DND-41 (cell line): Measurements from ENCODE around the gene KCNJ1.
A peak's percentile ranks its signal among the peaks of the same experiment; 100 is the strongest.

Experiments used
- ATAC-seq: fragments of 200-7000 bp; cut with Tn5 transposase; 3 replicates; pipeline ENCODE4 v1.9.1; 2021; ENCODE audit warnings: low read depth; ENCODE audit not compliant: insufficient read depth
- DNase-seq: peaks from one replicate; pipeline ENCODE4 v3.0.0-alpha.2; 2020
- H2AFZ ChIP-seq: 2 replicates; pipeline ENCODE4 v1.6.0; 2012; ENCODE audit warnings: low read depth, low read length
- H3K27ac ChIP-seq: 2 replicates; pipeline ENCODE4 v1.5.1; 2012; ENCODE audit warnings: low read length, inconsistent platforms
- H3K27me3 ChIP-seq: fragments of 200-600 bp; sonication (generic); 2 replicates; pipeline ENCODE4 v1.6.0; 2012; ENCODE audit warnings: low read length, mild to moderate bottlenecking, inconsistent platforms; ENCODE audit not compliant: insufficient read depth, poor library complexity
- H3K36me3 ChIP-seq: 2 replicates; pipeline ENCODE4 v1.5.1; 2012; ENCODE audit warnings: low read length, inconsistent platforms; ENCODE audit not compliant: insufficient read depth
- H3K4me1 ChIP-seq: 2 replicates; pipeline ENCODE4 v1.5.1; 2012; ENCODE audit warnings: mild to moderate bottlenecking, low read length; ENCODE audit not compliant: insufficient read depth
- H3K4me2 ChIP-seq: 2 replicates; pipeline ENCODE4 v1.6.0; 2012; ENCODE audit warnings: mild to moderate bottlenecking, moderate library complexity, low read length, inconsistent platforms; ENCODE audit not compliant: insufficient read depth
- H3K4me3 ChIP-seq, 2 experiments: fragments of 200-600 bp in 1 of 2; shearing (Covaris generic) in 1 of 2; 2 replicates each; pipeline ENCODE4 v1.5.1; 2012 to 2016; ENCODE audit warnings: inconsistent platforms in 2 of 2, low read length in 2 of 2, mild to moderate bottlenecking in 2 of 2, low read depth in 1 of 2, moderate library complexity in 1 of 2
- H3K79me2 ChIP-seq: 2 replicates; pipeline ENCODE4 v1.6.0; 2012; ENCODE audit warnings: low read length, inconsistent platforms; ENCODE audit not compliant: insufficient read depth
- H3K9ac ChIP-seq: 2 replicates; pipeline ENCODE4 v1.6.0; 2012; ENCODE audit warnings: low read depth, mild to moderate bottlenecking, inconsistent platforms, low read length, moderate library complexity
- H3K9me3 ChIP-seq: 2 replicates; pipeline ENCODE4 v1.5.1; 2012; ENCODE audit warnings: low read length, moderate library complexity, mild to moderate bottlenecking, inconsistent platforms; ENCODE audit not compliant: insufficient read depth, severe bottlenecking
- H4K20me1 ChIP-seq: 2 replicates; pipeline ENCODE4 v1.6.0; 2012; ENCODE audit warnings: low read length; ENCODE audit not compliant: insufficient read depth
- EZH2 ChIP-seq: IDR thresholded peaks from 3 replicates; pipeline ENCODE4 v1.6.1; 2012; ENCODE audit warnings: borderline replicate concordance, low read depth, mild to moderate bottlenecking, moderate library complexity, low read length, inconsistent platforms; ENCODE audit not compliant: severe bottlenecking
- TF ChIP-seq, protein P1 (sequence below): IDR thresholded peaks from 2 replicates; pipeline ENCODE4 v1.5.1; 2012; ENCODE audit warnings: borderline replicate concordance, low read length, moderate library complexity, mild to moderate bottlenecking; ENCODE audit not compliant: poor library complexity, severe bottlenecking; ENCODE audit errors: extremely low read depth

KCNJ1 gene

DNA sequence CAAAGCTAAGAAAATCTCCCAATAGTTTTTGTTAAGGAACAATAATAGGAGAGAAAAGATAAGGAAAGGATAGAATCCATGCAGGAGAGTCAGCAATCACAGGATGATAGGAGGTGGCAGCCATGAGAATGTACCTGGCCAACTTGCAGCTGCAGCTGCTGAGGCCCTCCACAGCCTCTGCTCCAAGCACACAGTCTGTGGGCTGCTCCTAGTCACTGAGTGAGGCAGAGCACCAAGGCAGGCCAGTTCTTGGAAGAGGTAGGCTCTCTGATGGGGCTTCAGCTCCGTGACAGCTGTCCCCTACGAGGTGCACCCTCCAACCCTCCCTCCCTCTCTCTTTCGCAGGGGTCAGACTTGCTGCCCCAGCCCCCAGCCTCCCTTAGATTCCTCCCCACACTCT is 5.5 kb upstream of the KCNJ1 start:
- ATAC-seq: peak; percentile 85
- H3K36me3 ChIP-seq: no peaks in the 10 kb centered on the region
- peaks cover 15% of the 10 kb centered on the region for H3K4me1 ChIP-seq
- H3K27ac ChIP-seq: no peak overlapping the region
- H3K4me3 ChIP-seq: no peak overlapping the region
- no peaks in the 10 kb centered on the region for H4K20me1 ChIP-seq
- no peak overlapping the region for H2AFZ ChIP-seq
- H3K4me2 ChIP-seq: no peak overlapping the region
- H3K27me3 ChIP-seq: peaks cover 5% of the 10 kb centered on the region
- H3K9me3 ChIP-seq: no peaks in the 10 kb centered on the region
- no peak overlapping the region for H3K9ac ChIP-seq
- H3K79me2 ChIP-seq: no peaks in the 10 kb centered on the region
- peak; percentile 46 for DNase-seq
- TF ChIP-seq EZH2: no peak
- TF ChIP-seq, protein P1, sequence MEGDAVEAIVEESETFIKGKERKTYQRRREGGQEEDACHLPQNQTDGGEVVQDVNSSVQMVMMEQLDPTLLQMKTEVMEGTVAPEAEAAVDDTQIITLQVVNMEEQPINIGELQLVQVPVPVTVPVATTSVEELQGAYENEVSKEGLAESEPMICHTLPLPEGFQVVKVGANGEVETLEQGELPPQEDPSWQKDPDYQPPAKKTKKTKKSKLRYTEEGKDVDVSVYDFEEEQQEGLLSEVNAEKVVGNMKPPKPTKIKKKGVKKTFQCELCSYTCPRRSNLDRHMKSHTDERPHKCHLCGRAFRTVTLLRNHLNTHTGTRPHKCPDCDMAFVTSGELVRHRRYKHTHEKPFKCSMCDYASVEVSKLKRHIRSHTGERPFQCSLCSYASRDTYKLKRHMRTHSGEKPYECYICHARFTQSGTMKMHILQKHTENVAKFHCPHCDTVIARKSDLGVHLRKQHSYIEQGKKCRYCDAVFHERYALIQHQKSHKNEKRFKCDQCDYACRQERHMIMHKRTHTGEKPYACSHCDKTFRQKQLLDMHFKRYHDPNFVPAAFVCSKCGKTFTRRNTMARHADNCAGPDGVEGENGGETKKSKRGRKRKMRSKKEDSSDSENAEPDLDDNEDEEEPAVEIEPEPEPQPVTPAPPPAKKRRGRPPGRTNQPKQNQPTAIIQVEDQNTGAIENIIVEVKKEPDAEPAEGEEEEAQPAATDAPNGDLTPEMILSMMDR: no peak

DNA sequence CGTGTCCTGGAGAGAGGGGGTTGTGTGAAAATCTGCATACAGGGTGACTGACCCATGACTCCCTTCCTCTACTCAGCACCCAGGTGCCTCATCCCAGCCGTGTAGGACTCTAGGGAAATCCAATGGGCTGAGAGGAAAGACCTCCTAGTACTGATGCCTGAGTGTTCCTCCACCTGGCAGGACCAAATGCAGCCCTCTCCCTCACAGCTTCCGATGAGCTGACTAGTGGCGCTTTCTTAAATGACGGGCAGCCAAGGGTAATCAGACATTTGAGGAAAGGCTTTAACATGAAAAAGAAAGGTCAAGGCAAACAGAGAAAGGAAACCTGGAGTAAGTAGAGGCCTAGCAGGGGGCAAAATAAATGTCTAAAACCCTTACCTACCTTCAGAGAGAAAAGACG is 5.0 kb upstream of the KCNJ1 start:
- no peak overlapping the region for H3K27ac ChIP-seq
- no peaks in the 10 kb centered on the region for H3K36me3 ChIP-seq
- no peaks in the 10 kb centered on the region for H3K9me3 ChIP-seq
- H4K20me1 ChIP-seq: no peaks in the 10 kb centered on the region
- no peak for DNase-seq
- H3K4me3 ChIP-seq: no peak overlapping the region
- TF ChIP-seq, protein P1: no peak
- no peak for TF ChIP-seq EZH2
- H3K4me1 ChIP-seq: peaks cover 15% of the 10 kb centered on the region
- no peak for ATAC-seq
- H2AFZ ChIP-seq: no peak overlapping the region
- H3K9ac ChIP-seq: no peak overlapping the region
- H3K27me3 ChIP-seq: peaks cover 5% of the 10 kb centered on the region
- H3K4me2 ChIP-seq: no peak overlapping the region
- no peaks in the 10 kb centered on the region for H3K79me2 ChIP-seq

DNA sequence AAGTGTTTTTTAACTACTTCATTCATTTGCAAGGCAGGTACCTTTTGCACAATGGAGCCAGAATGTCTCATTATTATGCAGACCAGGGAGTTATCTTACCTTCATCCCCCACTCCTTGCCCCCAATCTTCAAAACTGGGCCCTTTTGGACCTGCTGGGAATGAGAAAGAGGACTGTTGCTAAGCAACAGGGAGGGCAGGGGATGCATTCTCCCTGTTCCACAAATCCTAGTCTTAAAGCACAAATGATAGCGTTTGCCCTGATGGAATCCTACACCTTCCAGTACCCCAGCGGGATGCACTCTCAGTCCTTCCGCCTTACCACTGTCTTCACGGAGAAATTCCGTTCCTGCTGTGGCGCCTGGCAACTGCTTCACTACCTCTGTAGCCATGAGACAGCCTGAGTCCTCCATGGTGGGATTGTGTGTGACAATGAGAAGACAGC is 4.1 kb upstream of the KCNJ1 start:
- Histone ChIP-seq H3K27me3 (peaks cover 5% of the 10 kb centered on the region), H3K36me3 (no peaks in the 10 kb centered on the region), H3K79me2 (no peaks in the 10 kb centered on the region), H3K4me1 (peaks cover 15% of the 10 kb centered on the region), H3K9ac (no peak overlapping the region), H3K4me3 (no peak overlapping the region), H3K27ac (no peak overlapping the region), H3K4me2 (no peak overlapping the region), H4K20me1 (no peaks in the 10 kb centered on the region), H3K9me3 (no peaks in the 10 kb centered on the region), H2AFZ (no peak overlapping the region)
- DNase-seq (no peak), ATAC-seq (no peak)
- TF ChIP-seq, protein P1: no peak
- no peak for TF ChIP-seq EZH2
